H1 (cell line): Measurements from ENCODE around the gene FOLR1. TPM values are rescaled to one million over a fixed set of nuclear protein-coding genes. Genes with fewer than 3 reads are reported as not detected.

Experiments
- KDM1A ChIP-seq: fragments of 200-600, 300-600 bp; sonication (generic); IDR thresholded peaks from 2 replicates; pipeline ENCODE4 v1.7.1; 2016; ENCODE audit warnings: mild to moderate bottlenecking, low read length, borderline replicate concordance
- TAF7 ChIP-seq: optimal IDR thresholded peaks from 2 replicates; pipeline ENCODE3; 2011; ENCODE audit warnings: low read depth, mild to moderate bottlenecking, inconsistent platforms, low read length, moderate library complexity, borderline replicate concordance
- polyA plus RNA-seq, 7 experiments: library from polyadenylated mRNA; depleted of rRNA in 3 of 7; stranded (reverse) in 5 of 7; unstranded in 2 of 7; fragments of >200 nt in 5 of 7; fragments of 200-250 nt in 2 of 7; gene quantifications; 1 replicate in 5 of 7; 2 replicates in 1 of 7; 4 replicates in 1 of 7; pipeline versions ENCODE4 v1.2.1 to v1.2.3, GENCODE V29; 2011 to 2013; ENCODE audit warnings: missing spikeins in 2 of 7, mixed read lengths in 2 of 7
- total RNA-seq: library from RNA; stranded (reverse); fragmentation: NEBNext Ultra II Directional; extraction: Animal tissue kit (Norgen Biotek cat#: 25700); gene quantifications from 2 replicates; pipeline ENCODE4 v1.2.1, GENCODE V29; 2021
- TF ChIP-seq, protein P1 (sequence below), 3 experiments: IDR thresholded peaks; 1 replicate in 2 of 3; 2 replicates in 1 of 3; pipeline versions ENCODE4 v1.5.1 to v1.6.1; 2011; ENCODE audit warnings: low read length in 3 of 3, mild to moderate bottlenecking in 3 of 3, inconsistent platforms in 2 of 3, low read depth in 1 of 3, moderate library complexity in 1 of 3; ENCODE audit not compliant: insufficient read depth in 1 of 3; ENCODE audit errors: control extremely low read depth in 1 of 3

The FOLR1 gene
- total and polyA plus RNA-seq, 2 of the 8 experiments (the other 6 are each of a cell fraction or from before 2014, with no cell fraction given), result 1.3 TPM; not detected in 1

DNA sequence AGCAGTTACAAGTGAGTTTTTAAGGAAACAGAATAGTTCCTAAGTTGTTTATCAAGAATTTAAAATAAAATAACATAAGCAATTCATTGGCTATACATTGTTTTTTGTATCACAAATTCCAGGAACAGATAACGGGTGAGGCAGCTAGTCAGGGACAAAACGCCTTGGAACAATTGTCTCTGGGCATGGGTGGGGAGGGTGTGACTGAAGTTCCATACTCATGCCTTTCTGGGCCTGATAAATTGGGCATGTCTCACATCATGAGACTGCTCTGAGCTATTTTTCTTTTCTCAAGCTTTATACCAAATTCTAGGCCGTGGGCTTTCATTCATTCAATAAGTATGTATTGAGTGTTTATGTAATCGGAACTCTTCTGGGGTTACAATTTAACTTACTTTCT is 34.8 kb upstream of the FOLR1 start (continued):
- TF ChIP-seq, protein P1, sequence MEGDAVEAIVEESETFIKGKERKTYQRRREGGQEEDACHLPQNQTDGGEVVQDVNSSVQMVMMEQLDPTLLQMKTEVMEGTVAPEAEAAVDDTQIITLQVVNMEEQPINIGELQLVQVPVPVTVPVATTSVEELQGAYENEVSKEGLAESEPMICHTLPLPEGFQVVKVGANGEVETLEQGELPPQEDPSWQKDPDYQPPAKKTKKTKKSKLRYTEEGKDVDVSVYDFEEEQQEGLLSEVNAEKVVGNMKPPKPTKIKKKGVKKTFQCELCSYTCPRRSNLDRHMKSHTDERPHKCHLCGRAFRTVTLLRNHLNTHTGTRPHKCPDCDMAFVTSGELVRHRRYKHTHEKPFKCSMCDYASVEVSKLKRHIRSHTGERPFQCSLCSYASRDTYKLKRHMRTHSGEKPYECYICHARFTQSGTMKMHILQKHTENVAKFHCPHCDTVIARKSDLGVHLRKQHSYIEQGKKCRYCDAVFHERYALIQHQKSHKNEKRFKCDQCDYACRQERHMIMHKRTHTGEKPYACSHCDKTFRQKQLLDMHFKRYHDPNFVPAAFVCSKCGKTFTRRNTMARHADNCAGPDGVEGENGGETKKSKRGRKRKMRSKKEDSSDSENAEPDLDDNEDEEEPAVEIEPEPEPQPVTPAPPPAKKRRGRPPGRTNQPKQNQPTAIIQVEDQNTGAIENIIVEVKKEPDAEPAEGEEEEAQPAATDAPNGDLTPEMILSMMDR (IDR thresholded peaks at IDR 0.05; ENCODE audit: control extremely low read depth in 1 of 3, insufficient read depth in 1 of 3, low read depth in 1 of 3, low read length in 3 of 3), result no peak
- TF ChIP-seq KDM1A (no peak), TAF7 (no peak)
